DMS53 (cell line): ENCODE results near the gene WHRN.

Experiments used
- DNase-seq: peaks from one replicate; lab custom pipeline; 2025; lab: John Stamatoyannopoulos, UW

The WHRN gene

DNA sequence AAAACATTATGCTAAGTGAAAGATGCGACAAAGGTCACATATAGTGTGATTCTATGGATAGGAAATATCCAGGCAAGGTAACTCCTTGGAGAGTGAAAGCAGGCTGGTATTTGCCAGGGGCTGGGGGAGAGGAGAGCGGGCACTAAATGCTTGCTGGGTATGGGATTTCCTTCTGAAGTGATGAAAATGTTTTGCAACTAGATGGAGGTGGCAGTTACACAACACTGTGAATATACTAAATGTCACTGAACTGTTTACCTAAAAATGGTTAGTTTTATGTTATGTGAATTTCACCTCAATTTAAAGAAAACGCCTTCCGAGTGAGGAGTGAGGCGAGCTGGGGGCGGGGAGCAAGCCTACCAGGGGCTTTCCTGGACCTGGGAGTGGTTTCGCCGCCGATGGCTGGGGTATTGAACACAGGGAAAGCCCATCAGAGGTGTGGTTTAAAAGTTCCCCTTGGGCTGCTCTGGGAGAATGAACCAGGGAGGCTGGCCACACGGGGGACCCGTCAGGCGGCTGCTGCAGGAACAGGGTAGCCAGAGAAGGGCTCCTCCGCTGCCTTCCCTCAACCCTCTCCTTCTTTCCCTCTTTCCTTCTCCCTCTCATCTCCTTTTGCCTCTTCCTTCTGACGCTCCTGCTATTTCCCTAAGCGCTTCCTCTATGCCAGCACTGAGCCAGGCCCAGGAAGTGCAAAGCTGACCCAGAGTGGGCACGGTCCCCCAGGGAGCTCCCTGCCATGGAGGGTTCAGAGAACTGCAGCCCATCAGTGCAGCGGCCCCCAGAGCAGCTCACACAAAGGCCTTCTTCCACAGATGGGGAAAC, 122.4 kb downstream of the WHRN start:
- DNase-seq, result no peak

GRCh38 chr9:114378883-114379282, 126.4 kb downstream of the WHRN start:
- DNase-seq, result no peak

DNA sequence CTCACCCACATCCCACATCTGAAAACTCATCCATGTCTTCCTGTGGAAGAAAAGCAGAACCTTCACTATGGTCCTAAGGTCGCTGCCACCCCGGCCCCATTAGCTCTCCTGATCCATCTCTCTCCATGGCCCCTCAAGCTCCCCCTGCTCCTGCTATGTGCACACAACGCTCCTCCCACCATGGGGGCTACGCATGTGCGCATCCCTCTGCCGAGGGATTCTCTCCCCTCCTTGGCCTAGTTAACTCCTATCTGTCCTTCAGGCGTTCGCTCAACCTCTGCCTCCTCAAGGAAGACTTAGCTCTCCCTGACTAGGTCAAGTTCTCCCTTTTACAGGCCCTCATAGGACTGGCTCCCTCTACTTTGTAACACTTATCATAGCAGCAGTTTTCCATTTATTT, 127.3 kb downstream of the WHRN start:
- DNase-seq, result no peak

- DNase-seq, result no peak
Measured at GRCh38 chr9:114376586-114377445, 128.5 kb downstream of the WHRN start.

GRCh38 chr9:114375386-114376175, 129.7 kb downstream of the WHRN start:
- DNase-seq, result no peak

DNA sequence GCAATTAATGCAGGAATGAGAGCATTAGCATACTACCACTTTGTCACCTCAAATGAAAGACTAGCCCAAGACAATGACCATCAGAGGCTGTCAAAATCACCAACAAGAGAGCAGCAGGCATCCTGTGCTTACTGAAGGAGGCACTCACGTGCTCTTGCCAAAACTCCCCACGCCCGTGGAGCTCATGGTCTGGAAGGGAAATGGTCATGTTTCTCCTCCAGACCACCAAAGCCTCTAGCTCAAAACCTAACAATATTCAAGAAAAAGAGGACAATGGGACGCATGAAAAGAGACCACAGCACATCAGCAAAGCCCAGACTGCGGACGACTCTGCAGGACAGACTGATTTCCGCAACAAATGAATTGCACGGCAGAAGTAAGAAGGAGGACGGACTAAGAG, 130.3 kb downstream of the WHRN start:
- DNase-seq, result no peak

- no peak for DNase-seq
Measured at GRCh38 chr9:114373960-114374730, 131.1 kb downstream of the WHRN start.

GRCh38 chr9:114372921-114373448, 132.3 kb downstream of the WHRN start:
- no peak for DNase-seq

DNA sequence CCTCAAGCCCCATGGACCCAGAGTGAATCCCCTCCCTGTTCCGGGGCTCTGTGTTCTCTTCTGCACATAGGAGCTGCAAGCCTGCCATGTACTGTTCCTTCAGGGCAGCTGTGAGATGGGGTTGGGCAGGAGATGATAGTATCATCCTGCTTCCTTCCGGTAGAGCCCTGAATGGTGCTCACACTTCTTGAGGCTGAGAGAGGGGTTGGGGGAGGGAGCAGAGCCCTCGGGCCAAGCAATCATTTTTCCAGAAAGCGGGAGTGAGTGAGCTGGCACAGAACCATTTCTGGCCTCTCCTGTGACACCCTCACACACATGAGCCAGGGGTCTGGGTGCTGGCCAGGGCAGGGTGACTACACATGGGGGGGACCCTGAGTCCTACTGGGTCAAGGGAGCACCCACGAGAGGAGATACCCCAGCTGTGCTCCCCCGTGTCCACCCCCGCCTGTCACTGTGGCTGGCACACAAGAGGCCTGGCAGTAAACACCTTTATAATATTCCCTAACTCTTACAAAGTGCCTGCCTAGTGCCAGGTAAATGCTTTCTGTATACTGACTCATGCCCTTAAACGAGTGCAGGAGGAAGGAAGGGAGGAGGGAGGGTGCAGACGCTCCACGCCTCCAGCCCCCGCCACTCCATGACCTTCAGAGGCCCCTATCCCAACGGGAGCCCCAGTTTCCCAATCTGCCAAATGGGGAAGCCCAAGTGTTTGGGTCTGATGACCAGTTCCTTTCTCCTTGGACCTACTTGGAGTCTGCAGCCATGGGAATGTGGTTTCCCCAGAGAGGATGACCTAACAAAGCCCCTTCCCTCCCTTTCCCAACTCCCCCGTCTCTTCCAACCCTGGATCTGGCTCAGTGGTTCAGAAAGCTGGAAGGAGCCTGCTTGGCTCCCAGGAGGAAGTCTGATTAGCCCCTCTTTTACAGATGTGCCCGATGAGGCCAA, 133.0 kb downstream of the WHRN start:
- DNase-seq, result no peak

GRCh38 chr9:114371343-114371944, 133.8 kb downstream of the WHRN start:
- no peak for DNase-seq

DNA sequence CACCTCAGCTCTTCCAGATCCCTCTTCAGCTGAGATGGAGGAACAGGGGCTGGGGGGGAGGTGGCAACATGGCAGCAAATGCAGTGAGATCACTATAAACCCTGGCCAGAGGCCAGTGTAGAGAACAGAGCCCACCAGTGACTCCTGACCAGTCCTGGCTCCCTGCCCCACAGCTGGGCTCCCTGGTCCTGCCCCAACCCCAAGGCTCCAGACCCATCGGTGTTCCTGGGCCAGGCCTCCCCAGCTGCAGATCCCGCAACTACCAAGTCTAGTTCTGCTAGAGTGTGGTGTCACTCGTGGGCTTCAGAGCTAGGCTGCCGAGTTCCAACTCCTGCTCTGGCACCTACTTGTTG, 134.3 kb downstream of the WHRN start:
- DNase-seq, result no peak

DNA sequence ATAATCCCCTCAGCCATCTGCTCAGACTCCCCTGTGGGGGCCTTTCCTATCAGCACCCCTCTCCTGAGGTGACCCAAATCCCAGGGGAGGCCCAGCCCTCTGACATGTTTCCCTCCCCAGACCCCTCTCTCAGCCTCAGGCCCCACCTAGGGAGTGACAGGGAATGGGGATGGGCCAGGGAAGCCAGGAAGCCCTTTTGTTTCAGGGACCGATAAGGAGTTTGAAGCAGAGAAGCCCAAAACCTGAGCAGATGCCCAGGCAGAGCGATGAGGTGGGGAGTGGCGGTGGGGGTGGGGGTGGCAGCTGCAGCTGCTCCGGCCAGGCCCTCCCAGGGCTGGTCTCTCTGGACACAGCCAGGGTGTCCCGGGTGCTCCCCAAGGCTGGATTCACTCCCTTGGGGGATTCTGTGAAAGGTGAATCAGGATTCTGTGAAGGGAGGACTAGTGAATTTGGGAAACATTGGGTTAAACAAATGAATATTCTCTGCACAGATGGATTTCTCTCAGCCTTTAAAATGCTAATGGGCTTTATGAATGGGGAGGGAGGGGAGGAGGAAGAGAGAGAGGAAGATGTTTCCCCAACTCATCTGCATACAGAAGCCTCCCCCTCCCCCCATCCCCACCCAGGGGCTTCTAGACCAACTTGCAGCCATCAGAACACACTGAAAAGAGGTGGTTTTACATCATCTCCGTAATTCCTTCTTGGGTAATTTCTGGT, 134.9 kb downstream of the WHRN start:
- no peak for DNase-seq

GRCh38 chr9:114369216-114370130, 135.8 kb downstream of the WHRN start:
- DNase-seq, result no peak

DNA sequence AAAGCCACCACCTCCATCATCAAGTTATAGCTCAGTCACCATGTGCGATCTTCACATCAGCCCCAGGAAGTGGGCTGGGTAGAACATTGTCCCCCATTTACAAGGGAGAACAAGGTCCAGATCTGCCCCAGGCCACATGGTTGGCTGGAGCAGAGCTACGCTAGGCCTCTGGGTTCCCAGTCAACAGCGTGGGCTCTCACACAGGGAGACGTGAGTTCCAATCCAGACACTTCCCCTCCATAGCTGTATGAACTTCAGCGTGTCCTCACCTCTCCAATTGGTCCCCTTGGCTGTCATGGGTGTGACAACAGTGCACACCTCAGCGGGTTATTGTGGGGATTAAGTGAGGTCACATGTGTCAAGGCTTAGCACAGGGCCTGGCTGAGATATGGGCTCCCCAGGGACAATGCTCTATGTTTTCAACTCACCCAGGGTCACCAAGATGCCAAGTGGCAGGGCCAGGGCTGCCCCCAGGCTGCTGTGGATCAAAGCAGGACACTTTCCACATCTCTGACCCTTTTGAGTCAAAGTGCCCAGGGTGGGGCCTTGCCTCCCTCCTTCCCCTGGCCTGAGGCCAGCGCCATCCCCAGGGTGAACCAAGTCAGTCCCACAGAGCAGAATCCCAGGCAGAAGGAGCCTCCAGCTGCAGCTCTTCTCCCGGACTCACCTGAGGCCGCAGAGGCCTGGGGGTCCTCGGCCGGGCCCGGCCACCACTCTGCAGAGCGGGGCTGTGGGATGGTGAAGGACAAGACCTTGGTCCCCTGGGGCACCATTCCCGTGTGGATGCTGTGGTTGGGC, 137.3 kb downstream of the WHRN start:
- no peak for DNase-seq

GRCh38 chr9:114367366-114367765, 137.9 kb downstream of the WHRN start:
- DNase-seq, result no peak

- peak; percentile 19 for DNase-seq
Measured at GRCh38 chr9:114366334-114367128, 138.7 kb downstream of the WHRN start.
